IPS DF 6.9 (cell line): Measurements from ENCODE around the gene CZIB.

ENCODE experiments used
- DNase-seq: peaks from one replicate; pipeline ENCODE4 v3.0.0-alpha.2; 2013; ENCODE audit warnings: low read depth, low spot score
- H3K27ac ChIP-seq: one replicate; pipeline ENCODE4 v1.5.1; 2013; ENCODE audit warnings: low read length, control low read depth
- H3K27me3 ChIP-seq: 2 replicates; pipeline ENCODE4 v1.6.1; 2013; ENCODE audit warnings: mild to moderate bottlenecking, low read length; ENCODE audit not compliant: control insufficient read depth, insufficient read depth
- H3K36me3 ChIP-seq: 2 replicates; pipeline ENCODE4 v1.6.1; 2013; ENCODE audit warnings: low read length; ENCODE audit not compliant: control insufficient read depth, insufficient read depth
- H3K4me1 ChIP-seq: 2 replicates; pipeline ENCODE4 v1.6.1; 2013; ENCODE audit warnings: low read length; ENCODE audit not compliant: control insufficient read depth, insufficient read depth
- H3K4me3 ChIP-seq: 2 replicates; pipeline ENCODE4 v1.5.1; 2013; ENCODE audit warnings: mild to moderate bottlenecking, low read length
- H3K9me3 ChIP-seq: 2 replicates; pipeline ENCODE4 v1.6.1; 2013; ENCODE audit warnings: low read length, inconsistent platforms; ENCODE audit not compliant: control insufficient read depth, insufficient read depth
- WGBS: extraction: QIAGEN DNeasy Blood & Tissue Kit; methylation state at CpG from one replicate; pipeline ENCODE4 v1.1.7; 2013; ENCODE audit warnings: mixed read lengths, missing lambda C conversion rate; ENCODE audit not compliant: insufficient read length, insufficient coverage; 5-methylcytosine and 5-hydroxymethylcytosine counted together

The CZIB gene

GRCh38 chr1:53238197-53239155, 18.0 kb upstream of the CZIB start, which contains the start of gene MAGOH:
Gene MAGOH (minus strand): TSS chr1:53238518. CDS start chr1:53238448, 70 bp downstream.
- Histone ChIP-seq H3K27me3 (no peaks in the 10 kb centered on the region), H3K36me3 (peaks cover 9% of the 10 kb centered on the region; the same call in 1 of the 2 replicates), H3K4me1 (0 out of 2 replicates have a peak, but pooled peaks cover 1% of the 10 kb centered on the region), H3K9me3 (no peaks in the 10 kb centered on the region), H3K4me3 (peak within 1 kb of the TSS; percentile 94), H3K27ac (no peak within 1 kb of the TSS)
- peak; percentile 92 for DNase-seq
- no CpG with 5 or more reads among the region's 64 CpGs for WGBS

DNA sequence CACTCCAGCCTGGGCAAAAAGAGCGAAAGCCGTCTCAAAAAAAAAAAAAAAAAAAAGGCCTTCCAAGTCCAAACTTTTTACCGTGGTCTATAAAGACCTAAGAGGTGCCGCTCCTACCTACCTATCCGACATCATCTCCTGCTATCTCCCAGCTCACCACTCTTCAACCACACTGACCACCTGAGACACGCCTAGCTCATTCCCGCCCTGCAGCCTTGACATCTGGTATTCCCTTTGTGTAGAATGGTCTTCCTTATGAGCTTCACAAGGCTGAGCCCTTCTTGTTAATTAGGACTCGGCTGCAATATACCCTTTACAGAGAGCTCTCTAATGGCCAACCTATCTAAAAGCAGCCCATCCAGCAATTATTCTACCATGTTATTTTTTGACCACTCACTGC, 17.2 kb upstream of the CZIB start:
- H3K27me3 ChIP-seq: no peaks in the 10 kb centered on the region
- no peaks in the 10 kb centered on the region for H3K9me3 ChIP-seq
- WGBS: no CpG with 5 or more reads among the region's 8 CpGs
- H3K36me3 ChIP-seq: peaks cover 10% of the 10 kb centered on the region; the same call in 1 of the 2 replicates
- H3K4me3 ChIP-seq: peak overlapping the region; percentile 94; the same call in 1 of the 2 replicates
- H3K4me1 ChIP-seq: 0 out of 2 replicates have a peak, but pooled peaks cover 1% of the 10 kb centered on the region
- DNase-seq: no peak
- no peak overlapping the region for H3K27ac ChIP-seq

- Histone ChIP-seq H3K9me3 (no peaks in the 10 kb centered on the region), H3K27me3 (no peaks in the 10 kb centered on the region), H3K4me1 (no peaks in the 10 kb centered on the region), H3K27ac (no peak overlapping the region), H3K36me3 (no peaks in the 10 kb centered on the region), H3K4me3 (peak overlapping the region; percentile 62; the same call in 1 of the 2 replicates)
- DNase-seq: no peak
- WGBS: no CpG with 5 or more reads among the region's 3 CpGs
Measured at GRCh38 chr1:53220962-53221286, 490 bp upstream of the CZIB start.

- no peaks in the 10 kb centered on the region for H3K9me3 ChIP-seq
- H3K27me3 ChIP-seq: no peaks in the 10 kb centered on the region
- peak overlapping the region; percentile 62; the same call in 1 of the 2 replicates for H3K4me3 ChIP-seq
- DNase-seq: no peak
- H3K27ac ChIP-seq: no peak overlapping the region
- WGBS: no CpG with 5 or more reads among the region's 8 CpGs
- H3K36me3 ChIP-seq: no peaks in the 10 kb centered on the region
- H3K4me1 ChIP-seq: no peaks in the 10 kb centered on the region
Measured at GRCh38 chr1:53219711-53220110, 723 bp downstream of the CZIB start.

DNA sequence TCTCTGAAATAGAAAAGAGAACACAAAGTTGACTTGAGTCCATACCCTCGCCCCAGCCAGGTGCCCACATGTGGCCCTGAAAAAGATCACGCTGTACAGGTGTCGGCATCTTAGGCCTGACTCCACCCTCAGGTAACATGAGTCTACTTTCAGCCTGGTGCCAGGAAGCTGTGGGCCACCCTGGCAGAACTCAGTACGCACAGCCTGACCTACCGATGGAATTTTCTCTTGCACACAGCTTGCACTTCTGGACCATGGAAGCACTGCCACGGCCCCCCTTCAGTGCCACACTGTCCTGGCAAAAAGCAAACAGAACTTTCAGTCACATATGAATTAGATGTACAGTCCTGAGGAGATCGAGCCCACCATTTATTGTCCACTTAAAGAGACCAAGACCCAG, 2.2 kb downstream of the CZIB start:
- H3K27ac ChIP-seq: no peak overlapping the region
- H3K36me3 ChIP-seq: peaks cover 2% of the 10 kb centered on the region
- WGBS: no CpG with 5 or more reads among the region's 7 CpGs
- no peaks in the 10 kb centered on the region for H3K4me1 ChIP-seq
- no peaks in the 10 kb centered on the region for H3K27me3 ChIP-seq
- DNase-seq: no peak
- no peaks in the 10 kb centered on the region for H3K9me3 ChIP-seq
- no peak overlapping the region for H3K4me3 ChIP-seq

GRCh38 chr1:53214376-53214940, 6.0 kb downstream of the CZIB start:
- WGBS: no CpG with 5 or more reads among the region's 5 CpGs
- H3K27ac ChIP-seq: no peak overlapping the region
- H3K4me1 ChIP-seq: no peaks in the 10 kb centered on the region
- no peaks in the 10 kb centered on the region for H3K9me3 ChIP-seq
- H3K27me3 ChIP-seq: no peaks in the 10 kb centered on the region
- DNase-seq: no peak
- H3K4me3 ChIP-seq: no peak overlapping the region
- H3K36me3 ChIP-seq: peaks cover 8% of the 10 kb centered on the region

DNA sequence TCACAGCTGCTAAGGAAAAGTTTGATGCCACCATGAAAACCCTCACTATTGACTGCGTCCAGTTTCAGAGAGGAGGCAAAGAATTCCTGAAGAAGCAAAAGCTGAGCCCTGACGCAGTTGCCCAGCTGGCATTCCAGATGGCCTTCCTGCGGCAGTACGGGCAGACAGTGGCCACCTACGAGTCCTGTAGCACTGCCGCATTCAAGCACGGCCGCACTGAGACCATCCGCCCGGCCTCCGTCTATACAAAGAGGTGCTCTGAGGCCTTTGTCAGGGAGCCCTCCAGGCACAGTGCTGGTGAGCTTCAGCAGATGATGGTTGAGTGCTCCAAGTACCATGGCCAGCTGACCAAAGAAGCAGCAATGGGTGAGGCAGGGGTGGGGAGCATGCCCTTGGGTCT, 9.5 kb downstream of the CZIB start:
- Histone ChIP-seq H3K9me3 (peaks cover 2% of the 10 kb centered on the region; the same call in 1 of the 2 replicates), H3K4me3 (no peak overlapping the region), H3K36me3 (peaks cover 14% of the 10 kb centered on the region), H3K27me3 (no peaks in the 10 kb centered on the region), H3K27ac (no peak overlapping the region), H3K4me1 (no peaks in the 10 kb centered on the region)
- WGBS: no CpG with 5 or more reads among the region's 11 CpGs
- DNase-seq: no peak

DNA sequence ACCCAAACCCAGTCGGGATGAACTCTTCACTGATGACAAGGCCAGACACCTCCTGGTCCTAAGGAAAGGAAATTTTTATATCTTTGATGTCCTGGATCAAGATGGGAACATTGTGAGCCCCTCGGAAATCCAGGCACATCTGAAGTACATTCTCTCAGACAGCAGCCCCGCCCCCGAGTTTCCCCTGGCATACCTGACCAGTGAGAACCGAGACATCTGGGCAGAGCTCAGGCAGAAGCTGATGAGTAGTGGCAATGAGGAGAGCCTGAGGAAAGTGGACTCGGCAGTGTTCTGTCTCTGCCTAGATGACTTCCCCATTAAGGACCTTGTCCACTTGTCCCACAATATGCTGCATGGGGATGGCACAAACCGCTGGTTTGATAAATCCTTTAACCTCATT, 10.1 kb downstream of the CZIB start:
- Histone ChIP-seq H3K4me1 (no peaks in the 10 kb centered on the region), H3K27me3 (no peaks in the 10 kb centered on the region), H3K9me3 (peaks cover 4% of the 10 kb centered on the region; the same call in 1 of the 2 replicates), H3K36me3 (peaks cover 14% of the 10 kb centered on the region), H3K27ac (no peak overlapping the region), H3K4me3 (no peak overlapping the region)
- DNase-seq: no peak
- whole genome bisulfite sequencing: no CpG with 5 or more reads among the region's 7 CpGs

DNA sequence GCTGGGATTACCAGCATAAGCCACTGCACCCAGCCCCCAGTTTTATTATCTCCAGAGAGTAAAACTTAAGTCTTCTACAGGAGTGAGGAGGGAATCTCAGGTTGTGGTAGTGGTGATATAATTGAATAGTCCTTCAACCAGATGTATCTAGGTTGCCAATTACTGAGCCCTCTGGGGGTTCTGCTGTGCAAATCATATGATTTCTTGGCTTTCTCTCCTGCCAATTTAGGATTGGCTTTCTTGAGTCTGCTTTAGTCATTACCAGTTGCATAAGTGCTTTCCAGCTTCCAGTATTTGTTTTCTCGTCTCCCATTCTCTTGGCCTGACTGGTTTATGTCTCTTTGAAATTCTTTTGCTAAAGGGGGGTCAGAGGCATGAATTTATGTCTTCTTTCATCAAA, 12.7 kb downstream of the CZIB start:
- Histone ChIP-seq H3K4me3 (no peak overlapping the region), H3K27ac (no peak overlapping the region), H3K27me3 (no peaks in the 10 kb centered on the region), H3K4me1 (no peaks in the 10 kb centered on the region), H3K36me3 (peaks cover 11% of the 10 kb centered on the region; the same call in 1 of the 2 replicates), H3K9me3 (peaks cover 6% of the 10 kb centered on the region; the same call in 1 of the 2 replicates)
- WGBS: no CpG with 5 or more reads among the region's 1 CpG
- DNase-seq: no peak

- WGBS: no CpG with 5 or more reads among the region's 1 CpG
Measured at GRCh38 chr1:53206735-53207379, 13.6 kb downstream of the CZIB start.

More at GRCh38 chr1:53206735-53207379, 13.6 kb downstream of the CZIB start:
- H3K4me1 ChIP-seq: no peaks in the 10 kb centered on the region
- no peak overlapping the region for H3K27ac ChIP-seq
- no peak for DNase-seq
- H3K4me3 ChIP-seq: no peak overlapping the region
- H3K9me3 ChIP-seq: peaks cover 6% of the 10 kb centered on the region; the same call in 1 of the 2 replicates
- no peaks in the 10 kb centered on the region for H3K27me3 ChIP-seq
- peaks cover 13% of the 10 kb centered on the region; the same call in 1 of the 2 replicates for H3K36me3 ChIP-seq
